ENCODE data around the gene RPL39L.

Gene RPL39L

GRCh38 chr3:187104342-187104741 lies 35.0 kb downstream of the RPL39L start:
- Mint-ChIP-seq H3K27me3 (no peaks in the 10 kb centered on the region), H3K4me1 (peaks cover 16% of the 10 kb centered on the region), H3K36me3 (ENCODE audit: insufficient read depth) (peaks cover 2% of the 10 kb centered on the region), H3K9me3 (no peaks in the 10 kb centered on the region), H3K27ac (ENCODE audit: low read depth) (no peak overlapping the region), H3K4me3 (no peak overlapping the region)
- ATAC-seq (replicated peaks; ENCODE audit: extremely low read depth, poor library complexity, severe bottlenecking) (no peak), DNase-seq (ENCODE audit: low spot score in 2 of 2) (no peak)

GRCh38 chr3:187103251-187103650 lies 36.0 kb downstream of the RPL39L start:
- Mint-ChIP-seq H3K4me1 (peaks cover 16% of the 10 kb centered on the region), H3K36me3 (ENCODE audit: insufficient read depth) (peaks cover 2% of the 10 kb centered on the region), H3K9me3 (no peaks in the 10 kb centered on the region), H3K4me3 (no peak overlapping the region), H3K27ac (ENCODE audit: low read depth) (no peak overlapping the region), H3K27me3 (no peaks in the 10 kb centered on the region)
- DNase-seq (ENCODE audit: low spot score in 2 of 2) = no peak
- ATAC-seq (replicated peaks; ENCODE audit: extremely low read depth, poor library complexity, severe bottlenecking) = no peak

DNA sequence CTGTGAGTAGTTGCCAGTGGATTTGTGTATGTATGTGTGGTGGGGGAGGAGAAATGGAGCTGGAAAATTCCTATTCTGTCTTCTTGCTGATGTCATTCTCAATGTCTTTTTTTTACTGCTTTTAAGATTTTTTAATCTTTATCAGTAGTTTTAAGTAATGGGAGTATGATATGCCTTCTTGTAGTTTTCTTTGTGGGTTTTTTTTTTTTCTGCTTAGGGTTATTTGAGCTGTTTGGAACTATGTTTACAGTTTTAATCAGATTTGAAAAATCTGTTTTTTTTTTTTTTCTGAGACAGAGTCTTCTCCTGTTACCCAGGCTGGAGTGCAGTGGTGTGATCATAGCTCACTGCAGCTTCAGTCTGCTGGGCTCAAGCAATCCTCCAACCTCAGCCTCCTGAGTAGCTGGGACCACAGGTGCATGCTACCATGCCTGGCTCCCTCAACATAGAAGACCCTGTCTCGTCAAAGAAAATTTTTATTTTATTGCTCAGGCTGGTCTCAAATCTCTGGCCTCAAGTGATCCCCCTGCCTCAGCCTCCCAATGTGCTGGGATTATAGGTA lies 37.1 kb downstream of the RPL39L start:
- Mint-ChIP-seq H3K27me3 (no peaks in the 10 kb centered on the region), H3K36me3 (ENCODE audit: insufficient read depth) (peaks cover 2% of the 10 kb centered on the region), H3K9me3 (no peaks in the 10 kb centered on the region), H3K4me3 (peak overlapping the region; percentile 62), H3K4me1 (peaks cover 21% of the 10 kb centered on the region), H3K27ac (ENCODE audit: low read depth) (peak overlapping the region; percentile 85)
- DNase-seq (ENCODE audit: low spot score in 2 of 2) (no peak), ATAC-seq (replicated peaks; ENCODE audit: extremely low read depth, poor library complexity, severe bottlenecking) (no peak)

DNA sequence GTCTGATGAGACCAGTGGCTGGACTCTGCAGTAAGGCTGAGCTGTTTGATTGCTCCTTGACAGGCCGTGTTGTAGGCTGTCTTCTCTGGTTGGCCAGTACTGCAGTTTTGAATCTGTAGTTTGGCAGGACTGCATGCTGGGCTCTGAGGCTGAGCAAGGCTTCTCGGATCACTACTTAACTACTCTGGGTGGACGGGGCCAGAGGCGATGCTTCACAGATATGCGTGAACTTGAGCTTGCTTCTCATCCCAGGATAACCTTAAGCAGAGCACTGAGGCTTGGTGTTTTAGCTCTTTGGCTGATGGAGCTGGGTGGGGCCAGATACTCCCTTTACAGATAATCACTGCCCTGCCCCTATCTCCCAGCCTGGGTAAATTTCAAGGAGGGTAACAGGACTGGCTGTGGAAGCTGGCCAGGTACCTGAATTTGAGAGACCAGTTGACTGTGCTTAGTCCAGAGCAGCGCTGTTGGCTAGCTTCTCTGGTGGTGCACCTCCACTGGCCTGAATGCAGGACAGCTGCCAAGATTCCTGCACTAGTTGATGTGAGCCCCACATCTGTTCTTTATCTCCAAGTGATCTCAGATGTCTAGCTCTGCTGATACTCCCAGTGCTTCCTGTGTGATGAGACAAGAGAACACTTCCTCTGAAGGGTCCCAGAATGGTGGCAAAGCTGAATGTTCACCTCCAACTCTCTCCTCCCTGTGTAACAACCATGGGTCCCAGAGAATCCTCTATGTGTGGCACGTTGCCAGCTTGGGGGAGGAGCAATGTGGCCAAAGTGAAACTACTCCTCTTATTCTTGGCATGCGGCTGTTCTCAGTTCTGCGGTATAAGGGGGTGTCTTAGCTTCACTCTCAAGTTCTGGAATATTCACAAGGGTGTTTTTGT lies 37.9 kb downstream of the RPL39L start:
- peak overlapping the region; percentile 85 for H3K27ac Mint-ChIP-seq (ENCODE audit: low read depth)
- H3K4me3 Mint-ChIP-seq = peak overlapping the region; percentile 62
- ATAC-seq (replicated peaks; ENCODE audit: extremely low read depth, poor library complexity, severe bottlenecking) (peak; percentile 76), DNase-seq (ENCODE audit: low spot score in 2 of 2) (peak; percentile 33 to 41)
- H3K36me3 Mint-ChIP-seq (ENCODE audit: insufficient read depth) = peaks cover 2% of the 10 kb centered on the region
- H3K4me1 Mint-ChIP-seq = peaks cover 21% of the 10 kb centered on the region
- no peaks in the 10 kb centered on the region for H3K9me3 Mint-ChIP-seq
- no peaks in the 10 kb centered on the region for H3K27me3 Mint-ChIP-seq

- H3K27ac Mint-ChIP-seq (ENCODE audit: low read depth) = no peak overlapping the region
- peaks cover 21% of the 10 kb centered on the region for H3K4me1 Mint-ChIP-seq
- no peaks in the 10 kb centered on the region for H3K9me3 Mint-ChIP-seq
- H3K4me3 Mint-ChIP-seq = no peak overlapping the region
- H3K27me3 Mint-ChIP-seq = no peaks in the 10 kb centered on the region
- DNase-seq (ENCODE audit: low spot score in 2 of 2) = no peak
- peaks cover 2% of the 10 kb centered on the region for H3K36me3 Mint-ChIP-seq (ENCODE audit: insufficient read depth)
- no peak for ATAC-seq (replicated peaks; ENCODE audit: extremely low read depth, poor library complexity, severe bottlenecking)
Observed at GRCh38 chr3:187098923-187099512, 40.3 kb downstream of the RPL39L start.

GRCh38 chr3:187093320-187093719 lies 46.0 kb downstream of the RPL39L start:
- Mint-ChIP-seq H3K4me3 (no peak overlapping the region), H3K27me3 (no peaks in the 10 kb centered on the region), H3K36me3 (ENCODE audit: insufficient read depth) (no peaks in the 10 kb centered on the region), H3K9me3 (peaks cover 1% of the 10 kb centered on the region), H3K27ac (ENCODE audit: low read depth) (no peak overlapping the region), H3K4me1 (peaks cover 6% of the 10 kb centered on the region)
- no peak for ATAC-seq (replicated peaks; ENCODE audit: extremely low read depth, poor library complexity, severe bottlenecking)
- no peak for DNase-seq (ENCODE audit: low spot score in 2 of 2)

GRCh38 chr3:187088701-187089100 lies 50.6 kb downstream of the RPL39L start:
- no peak for DNase-seq (ENCODE audit: low spot score in 2 of 2)
- Mint-ChIP-seq H3K4me3 (no peak overlapping the region), H3K27me3 (no peaks in the 10 kb centered on the region), H3K9me3 (peaks cover 11% of the 10 kb centered on the region), H3K36me3 (ENCODE audit: insufficient read depth) (no peaks in the 10 kb centered on the region), H3K27ac (ENCODE audit: low read depth) (no peak overlapping the region), H3K4me1 (no peaks in the 10 kb centered on the region)
- no peak for ATAC-seq (replicated peaks; ENCODE audit: extremely low read depth, poor library complexity, severe bottlenecking)

- ATAC-seq (replicated peaks; ENCODE audit: extremely low read depth, poor library complexity, severe bottlenecking) = no peak
- Mint-ChIP-seq H3K4me3 (no peak overlapping the region), H3K27me3 (no peaks in the 10 kb centered on the region), H3K27ac (ENCODE audit: low read depth) (no peak overlapping the region), H3K36me3 (ENCODE audit: insufficient read depth) (peaks cover 4% of the 10 kb centered on the region), H3K4me1 (no peaks in the 10 kb centered on the region), H3K9me3 (peaks cover 11% of the 10 kb centered on the region)
- no peak for DNase-seq (ENCODE audit: low spot score in 2 of 2)
Observed at GRCh38 chr3:187086831-187087230, 52.5 kb downstream of the RPL39L start.

- Mint-ChIP-seq H3K9me3 (peaks cover 11% of the 10 kb centered on the region), H3K27ac (ENCODE audit: low read depth) (no peak overlapping the region), H3K4me3 (no peak overlapping the region), H3K36me3 (ENCODE audit: insufficient read depth) (peaks cover 6% of the 10 kb centered on the region), H3K4me1 (no peaks in the 10 kb centered on the region), H3K27me3 (no peaks in the 10 kb centered on the region)
- ATAC-seq (replicated peaks; ENCODE audit: extremely low read depth, poor library complexity, severe bottlenecking) (no peak), DNase-seq (ENCODE audit: low spot score in 2 of 2) (no peak)
Observed at GRCh38 chr3:187085933-187086332, 53.4 kb downstream of the RPL39L start.

DNA sequence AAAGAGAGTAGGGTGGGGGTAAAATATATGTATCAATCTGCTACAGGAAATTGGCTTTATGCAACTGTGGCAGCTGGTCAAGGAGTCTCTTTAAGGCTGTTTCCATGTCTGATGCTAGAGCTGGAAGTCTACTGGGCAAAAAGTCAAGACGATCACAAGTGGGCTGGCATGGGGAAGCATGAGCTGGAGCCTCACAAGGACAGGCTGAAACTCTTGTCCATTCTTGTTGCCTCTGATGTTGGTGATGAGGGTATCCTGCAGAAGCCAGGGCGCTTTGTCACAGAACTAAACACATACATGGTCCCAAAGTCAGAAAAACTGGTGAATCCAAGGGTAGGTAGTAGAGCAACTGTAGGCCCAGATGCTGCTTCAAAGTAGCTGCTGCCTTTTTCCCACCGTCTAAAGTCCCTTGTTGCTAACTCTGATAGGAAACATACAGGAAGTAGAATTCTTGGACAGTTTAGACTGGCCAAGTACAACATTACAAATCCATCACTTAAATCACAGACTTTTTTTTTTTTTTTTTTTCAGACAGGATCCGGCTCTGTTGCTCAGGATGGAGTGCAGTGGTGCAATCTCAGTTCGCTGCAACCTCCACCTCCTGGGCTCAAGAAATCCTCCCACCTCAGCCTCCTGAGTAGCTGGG lies 54.2 kb downstream of the RPL39L start:
- H3K27me3 Mint-ChIP-seq = no peaks in the 10 kb centered on the region
- H3K4me3 Mint-ChIP-seq = no peak overlapping the region
- H3K9me3 Mint-ChIP-seq = peaks cover 11% of the 10 kb centered on the region

DNA sequence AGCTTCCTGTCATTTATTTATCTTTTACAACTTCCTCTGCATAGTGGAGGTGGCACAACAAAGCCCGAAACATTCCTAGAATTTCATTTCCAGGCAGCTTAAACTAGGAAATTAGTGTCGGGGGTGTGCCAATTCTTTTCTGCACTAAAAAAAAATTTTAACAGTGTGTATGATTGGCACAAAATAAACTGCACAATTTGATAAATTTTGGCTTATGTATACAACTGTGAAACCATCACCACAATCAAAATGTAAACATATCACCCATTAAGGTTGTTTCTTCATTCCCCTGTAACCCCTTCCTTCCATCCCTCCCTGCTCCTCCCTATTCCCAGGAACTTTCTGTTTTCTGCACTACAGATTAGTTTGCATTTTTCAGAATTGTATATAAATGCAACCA lies 54.7 kb downstream of the RPL39L start:
- no peaks in the 10 kb centered on the region for H3K4me1 Mint-ChIP-seq
- H3K27me3 Mint-ChIP-seq = no peaks in the 10 kb centered on the region
- ATAC-seq (replicated peaks; ENCODE audit: extremely low read depth, poor library complexity, severe bottlenecking) (no peak), DNase-seq (ENCODE audit: low spot score in 2 of 2) (no peak)
- peak overlapping the region; percentile 53 for H3K27ac Mint-ChIP-seq (ENCODE audit: low read depth)
- peaks cover 8% of the 10 kb centered on the region for H3K36me3 Mint-ChIP-seq (ENCODE audit: insufficient read depth)
- peaks cover 11% of the 10 kb centered on the region for H3K9me3 Mint-ChIP-seq
- no peak overlapping the region for H3K4me3 Mint-ChIP-seq

More for the DNA sequence above, 54.2 kb downstream of the RPL39L start:
- Mint-ChIP-seq H3K36me3 (ENCODE audit: insufficient read depth) (peaks cover 6% of the 10 kb centered on the region), H3K27ac (ENCODE audit: low read depth) (peak overlapping the region; percentile 13), H3K4me1 (no peaks in the 10 kb centered on the region)
- ATAC-seq (replicated peaks; ENCODE audit: extremely low read depth, poor library complexity, severe bottlenecking) (no peak), DNase-seq (ENCODE audit: low spot score in 2 of 2) (no peak)

DNA sequence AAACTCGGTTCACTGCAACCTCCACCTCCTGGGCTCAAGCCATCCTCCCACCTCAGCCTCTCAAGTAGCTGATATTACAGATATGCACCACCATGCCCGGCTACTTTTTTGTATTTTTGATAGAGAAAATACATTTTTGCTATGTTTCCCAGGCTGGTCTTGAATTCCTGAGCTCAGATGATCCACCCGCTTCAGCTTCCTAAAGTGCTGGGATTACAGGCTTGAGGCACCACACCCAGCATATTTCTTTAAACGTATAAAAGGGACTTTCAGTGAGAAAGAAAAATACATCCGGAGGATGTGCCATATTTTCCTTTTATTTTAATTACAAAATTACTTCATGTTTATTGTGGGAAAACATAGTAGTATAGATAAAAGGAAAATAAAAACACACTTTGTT lies 55.2 kb downstream of the RPL39L start:
- Mint-ChIP-seq H3K4me1 (no peaks in the 10 kb centered on the region), H3K27ac (ENCODE audit: low read depth) (peak overlapping the region; percentile 53), H3K36me3 (ENCODE audit: insufficient read depth) (peaks cover 11% of the 10 kb centered on the region), H3K4me3 (no peak overlapping the region), H3K9me3 (peaks cover 11% of the 10 kb centered on the region), H3K27me3 (no peaks in the 10 kb centered on the region)
- ATAC-seq (replicated peaks; ENCODE audit: extremely low read depth, poor library complexity, severe bottlenecking) (no peak), DNase-seq (ENCODE audit: low spot score in 2 of 2) (no peak)

Measured in central memory CD8-positive, alpha-beta T cell (primary cell).